Large intestine (tissue), 3 donors: ENCODE measurements around the gene CIAO3. TPM values are rescaled to one million over a fixed set of nuclear protein-coding genes. Genes with fewer than 3 reads are reported as not detected.

Experiments
- DNase-seq, 2 donors: peaks; one replicate each; pipeline versions ENCODE4 v3.0.0 to v3.0.0-alpha.2; 2013
- H3K27ac ChIP-seq: one replicate; pipeline ENCODE4 v1.5.1; 2013; ENCODE audit warnings: low read length
- H3K27me3 ChIP-seq: 2 replicates; pipeline ENCODE4 v1.6.1; 2013; ENCODE audit warnings: low read length; ENCODE audit not compliant: control insufficient read depth, insufficient read depth
- H3K36me3 ChIP-seq: 2 replicates; pipeline ENCODE4 v1.6.1; 2013; ENCODE audit warnings: low read length; ENCODE audit not compliant: control insufficient read depth, insufficient read depth
- H3K4me1 ChIP-seq: one replicate; pipeline ENCODE4 v1.6.1; 2013; ENCODE audit warnings: low read length; ENCODE audit not compliant: control insufficient read depth, insufficient read depth
- H3K4me3 ChIP-seq: one replicate; pipeline ENCODE4 v1.5.1; 2013; ENCODE audit warnings: low read length
- H3K9me3 ChIP-seq: one replicate; pipeline ENCODE4 v1.6.1; 2013; ENCODE audit warnings: mild to moderate bottlenecking, low read depth, low read length, moderate library complexity; ENCODE audit not compliant: control insufficient read depth
- WGBS: methylation state at CpG from one replicate; pipeline ENCODE4 v1.1.5; 2013; ENCODE audit warnings: low lambda C conversion rate; ENCODE audit not compliant: insufficient coverage; 5-methylcytosine and 5-hydroxymethylcytosine counted together
- polyA plus RNA-seq: library from polyadenylated mRNA; unstranded; fragments of 120-200 nt; gene quantifications from one replicate; pipeline ENCODE4 v1.2.1, GENCODE V29; 2013

CIAO3 gene
- polyA plus RNA-seq, 1 donor, result 31.3 TPM

- Histone ChIP-seq H3K4me1 (peaks cover 3% of the 10 kb centered on the region), H3K4me3 (no peak overlapping the region), H3K27ac (no peak overlapping the region), H3K36me3 (no peaks in the 10 kb centered on the region), H3K9me3 (peaks cover 3% of the 10 kb centered on the region), H3K27me3 (peaks cover 82% of the 10 kb centered on the region)
- WGBS, result no CpG with 5 or more reads among the region's 3 CpGs
- DNase-seq, result no peak
These were observed 32.8 kb downstream of the CIAO3 start for GRCh38 chr16:708019-708418.

- H3K4me3 ChIP-seq, result no peak overlapping the region
- H3K27me3 ChIP-seq, result peaks cover 90% of the 10 kb centered on the region
- peaks cover 3% of the 10 kb centered on the region for H3K9me3 ChIP-seq
- DNase-seq, result no peak
- no peak overlapping the region for H3K27ac ChIP-seq
- peaks cover 3% of the 10 kb centered on the region for H3K4me1 ChIP-seq
- no CpG with 5 or more reads among the region's 14 CpGs for WGBS
- H3K36me3 ChIP-seq, result no peaks in the 10 kb centered on the region
These were observed 33.7 kb downstream of the CIAO3 start for GRCh38 chr16:707062-707538.

- peaks cover 92% of the 10 kb centered on the region for H3K27me3 ChIP-seq
- H3K36me3 ChIP-seq, result no peaks in the 10 kb centered on the region
- peaks cover 3% of the 10 kb centered on the region for H3K4me1 ChIP-seq
- H3K27ac ChIP-seq, result no peak overlapping the region
- WGBS, result no CpG with 5 or more reads among the region's 49 CpGs
- H3K4me3 ChIP-seq, result no peak overlapping the region
- H3K9me3 ChIP-seq, result peaks cover 3% of the 10 kb centered on the region
- DNase-seq, result no peak
These were observed 34.4 kb downstream of the CIAO3 start for GRCh38 chr16:706189-707061.

GRCh38 chr16:705431-706188, 35.2 kb downstream of the CIAO3 start, which contains the start of gene FBXL16:
Gene FBXL16, minus strand, starts transcription at chr16:705801. Its CDS starts 8,396 bp downstream, at chr16:697405.
- Histone ChIP-seq H3K4me3 (peak within 1 kb of the TSS; percentile 4), H3K27ac (no peak within 1 kb of the TSS), H3K9me3 (peaks cover 7% of the 10 kb centered on the region), H3K36me3 (no peaks in the 10 kb centered on the region), H3K4me1 (peaks cover 4% of the 10 kb centered on the region), H3K27me3 (peaks cover 91% of the 10 kb centered on the region)
- DNase-seq, result no peak
- WGBS, result no CpG with 5 or more reads among the region's 115 CpGs

- peak overlapping the region; percentile 4 for H3K4me3 ChIP-seq
- no peak for DNase-seq
- H3K27ac ChIP-seq, result no peak overlapping the region
- H3K36me3 ChIP-seq, result no peaks in the 10 kb centered on the region
- H3K27me3 ChIP-seq, result peaks cover 91% of the 10 kb centered on the region
- peaks cover 6% of the 10 kb centered on the region for H3K9me3 ChIP-seq
- WGBS, result no CpG with 5 or more reads among the region's 50 CpGs
- peaks cover 2% of the 10 kb centered on the region for H3K4me1 ChIP-seq
These were observed 36.0 kb downstream of the CIAO3 start for GRCh38 chr16:704552-705380.

GRCh38 chr16:704047-704446, 36.8 kb downstream of the CIAO3 start:
- DNase-seq, result no peak
- H3K27ac ChIP-seq, result no peak overlapping the region
- no CpG with 5 or more reads among the region's 7 CpGs for WGBS
- peaks cover 90% of the 10 kb centered on the region for H3K27me3 ChIP-seq
- peaks cover 2% of the 10 kb centered on the region for H3K4me1 ChIP-seq
- no peak overlapping the region for H3K4me3 ChIP-seq
- H3K36me3 ChIP-seq, result no peaks in the 10 kb centered on the region
- peaks cover 6% of the 10 kb centered on the region for H3K9me3 ChIP-seq

- Histone ChIP-seq H3K4me1 (peaks cover 2% of the 10 kb centered on the region), H3K36me3 (no peaks in the 10 kb centered on the region), H3K27me3 (peaks cover 89% of the 10 kb centered on the region), H3K4me3 (no peak overlapping the region), H3K27ac (no peak overlapping the region), H3K9me3 (peaks cover 6% of the 10 kb centered on the region)
- no peak for DNase-seq
- WGBS, result no CpG with 5 or more reads among the region's 12 CpGs
These were observed 37.4 kb downstream of the CIAO3 start for GRCh38 chr16:703406-703805.

- no peak overlapping the region for H3K27ac ChIP-seq
- WGBS, result no CpG with 5 or more reads among the region's 19 CpGs
- H3K4me3 ChIP-seq, result no peak overlapping the region
- DNase-seq, result no peak
- no peaks in the 10 kb centered on the region for H3K36me3 ChIP-seq
- peaks cover 2% of the 10 kb centered on the region for H3K4me1 ChIP-seq
- peaks cover 87% of the 10 kb centered on the region for H3K27me3 ChIP-seq
- peaks cover 6% of the 10 kb centered on the region for H3K9me3 ChIP-seq
These were observed 38.5 kb downstream of the CIAO3 start for GRCh38 chr16:702341-702740.

- H3K27ac ChIP-seq, result no peak overlapping the region
- DNase-seq, result no peak
- H3K4me3 ChIP-seq, result no peak overlapping the region
- H3K36me3 ChIP-seq, result no peaks in the 10 kb centered on the region
- no CpG with 5 or more reads among the region's 76 CpGs for WGBS
- peaks cover 7% of the 10 kb centered on the region for H3K9me3 ChIP-seq
- peaks cover 85% of the 10 kb centered on the region for H3K27me3 ChIP-seq
- peaks cover 2% of the 10 kb centered on the region for H3K4me1 ChIP-seq
These were observed 39.9 kb downstream of the CIAO3 start for GRCh38 chr16:700684-701584.
